ENCODE data around the gene NUP54. TPM values are rescaled to one million over a fixed set of nuclear protein-coding genes. Genes with fewer than 3 reads are reported as not detected.

The NUP54 gene
- total RNA-seq, 2 experiments from 2014 or later: 94.1 to 108 TPM

DNA sequence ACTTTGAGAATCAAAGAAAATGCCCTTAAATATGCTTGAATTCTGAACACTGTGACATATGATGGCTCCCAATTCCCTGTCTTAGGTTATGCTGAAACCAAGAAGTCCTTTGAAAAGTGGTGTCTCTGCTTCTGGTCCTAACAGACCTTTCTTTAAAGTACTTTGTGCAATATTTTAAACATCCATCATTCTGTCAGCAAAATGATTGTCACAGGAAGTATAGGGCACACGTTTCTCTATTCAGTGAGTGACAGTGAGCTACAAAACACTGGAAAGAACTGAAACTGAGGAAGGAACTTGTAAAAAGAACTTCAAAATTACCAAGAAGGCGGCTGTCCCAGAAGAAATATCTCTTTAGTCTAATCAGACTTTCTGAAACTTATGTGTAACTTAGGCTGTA is 12.2 kb upstream of the NUP54 start:
- no peak overlapping the region for H3K4me3 Mint-ChIP-seq
- DNase-seq (no peak), ATAC-seq (ENCODE audit: poor library complexity) (no peak)
- Histone ChIP-seq H3K36me3 (ENCODE audit: insufficient read depth, low read length) (peaks cover 36% of the 10 kb centered on the region), H3K27ac (ENCODE audit: low read depth in 1 of 2, low read length in 2 of 2) (no peak overlapping the region), H3K27me3 (ENCODE audit: control insufficient read depth in 1 of 2, insufficient read depth in 2 of 2, low read length in 2 of 2) (no peaks in the 10 kb centered on the region), H3K4me1 (ENCODE audit: insufficient read depth, low read length) (no peaks in the 10 kb centered on the region), H3K9me3 (ENCODE audit: control insufficient read depth in 1 of 2, insufficient read depth in 1 of 2, low read length in 2 of 2) (no peaks in the 10 kb centered on the region), H3K4me3 (ENCODE audit: low read length) (no peak overlapping the region)
- H3K27ac Mint-ChIP-seq: no peak overlapping the region
- H3K4me1 Mint-ChIP-seq (ENCODE audit: low read depth): no peaks in the 10 kb centered on the region
- no peaks in the 10 kb centered on the region for H3K9me3 Mint-ChIP-seq
- no peaks in the 10 kb centered on the region for H3K27me3 Mint-ChIP-seq
- TF ChIP-seq, protein P1, sequence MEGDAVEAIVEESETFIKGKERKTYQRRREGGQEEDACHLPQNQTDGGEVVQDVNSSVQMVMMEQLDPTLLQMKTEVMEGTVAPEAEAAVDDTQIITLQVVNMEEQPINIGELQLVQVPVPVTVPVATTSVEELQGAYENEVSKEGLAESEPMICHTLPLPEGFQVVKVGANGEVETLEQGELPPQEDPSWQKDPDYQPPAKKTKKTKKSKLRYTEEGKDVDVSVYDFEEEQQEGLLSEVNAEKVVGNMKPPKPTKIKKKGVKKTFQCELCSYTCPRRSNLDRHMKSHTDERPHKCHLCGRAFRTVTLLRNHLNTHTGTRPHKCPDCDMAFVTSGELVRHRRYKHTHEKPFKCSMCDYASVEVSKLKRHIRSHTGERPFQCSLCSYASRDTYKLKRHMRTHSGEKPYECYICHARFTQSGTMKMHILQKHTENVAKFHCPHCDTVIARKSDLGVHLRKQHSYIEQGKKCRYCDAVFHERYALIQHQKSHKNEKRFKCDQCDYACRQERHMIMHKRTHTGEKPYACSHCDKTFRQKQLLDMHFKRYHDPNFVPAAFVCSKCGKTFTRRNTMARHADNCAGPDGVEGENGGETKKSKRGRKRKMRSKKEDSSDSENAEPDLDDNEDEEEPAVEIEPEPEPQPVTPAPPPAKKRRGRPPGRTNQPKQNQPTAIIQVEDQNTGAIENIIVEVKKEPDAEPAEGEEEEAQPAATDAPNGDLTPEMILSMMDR (IDR thresholded peaks at IDR 0.05): no peak
- CTCF ChIA-PET: interaction anchor here (1.5 kb wide), 1 partner anchor 20 kb away, joined by 5 read pairs; no protein-coding TSS in a partner anchor
- intact Hi-C loops (cut with DNase I, micrococcal nuclease): no loop called here
- peaks cover 60% of the 10 kb centered on the region for H3K36me3 Mint-ChIP-seq (ENCODE audit: low read depth)
- POLR2A ChIA-PET: no interaction called here

DNA sequence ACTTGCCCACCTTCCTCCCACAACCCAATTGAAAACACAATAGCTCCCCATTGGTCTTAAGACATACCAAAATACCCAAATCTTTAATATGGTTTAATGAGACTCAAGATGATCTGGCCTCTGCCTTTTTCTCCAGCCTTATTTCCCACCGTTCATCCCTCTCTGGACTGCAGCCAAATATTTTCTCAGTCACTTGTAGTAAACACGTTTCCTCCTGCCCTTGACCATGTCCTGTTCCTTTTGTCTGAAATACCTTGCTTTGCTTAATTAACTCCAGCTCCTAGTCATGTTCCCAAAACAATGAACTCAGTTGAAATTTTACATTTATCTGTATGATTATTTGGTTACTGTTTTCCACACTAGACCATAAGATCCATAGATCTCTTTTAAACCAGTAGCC is 8.4 kb upstream of the NUP54 start:
- Histone ChIP-seq H3K27ac (ENCODE audit: low read depth in 1 of 2, low read length in 2 of 2) (no peak overlapping the region), H3K4me3 (ENCODE audit: low read length) (no peak overlapping the region), H3K4me1 (ENCODE audit: insufficient read depth, low read length) (no peaks in the 10 kb centered on the region), H3K36me3 (ENCODE audit: insufficient read depth, low read length) (peaks cover 12% of the 10 kb centered on the region), H3K27me3 (ENCODE audit: control insufficient read depth in 1 of 2, insufficient read depth in 2 of 2, low read length in 2 of 2) (no peaks in the 10 kb centered on the region), H3K9me3 (ENCODE audit: control insufficient read depth in 1 of 2, insufficient read depth in 1 of 2, low read length in 2 of 2) (no peaks in the 10 kb centered on the region)
- CTCF ChIA-PET: interaction anchor here (1.2 kb wide), 1 partner anchor 23 kb away, joined by 5 read pairs; no protein-coding TSS in a partner anchor
- ATAC-seq (ENCODE audit: poor library complexity) (no peak), DNase-seq (no peak)
- no peaks in the 10 kb centered on the region for H3K27me3 Mint-ChIP-seq
- POLR2A ChIA-PET: interaction anchor here (1.6 kb wide), 1 partner anchor 8 kb away, joined by 4 read pairs; no protein-coding TSS in a partner anchor
- H3K4me3 Mint-ChIP-seq: no peak overlapping the region
- H3K27ac Mint-ChIP-seq: no peak overlapping the region
- H3K4me1 Mint-ChIP-seq (ENCODE audit: low read depth): no peaks in the 10 kb centered on the region
- H3K9me3 Mint-ChIP-seq: no peaks in the 10 kb centered on the region
- intact Hi-C loops (cut with DNase I, micrococcal nuclease): loop anchor here in 1 of 2 experiments (10.0 kb wide), 1 partner anchor 928 kb away; no protein-coding TSS in a partner anchor
- peaks cover 32% of the 10 kb centered on the region for H3K36me3 Mint-ChIP-seq (ENCODE audit: low read depth)
- TF ChIP-seq, protein P1 (IDR thresholded peaks at IDR 0.05): no peak

DNA sequence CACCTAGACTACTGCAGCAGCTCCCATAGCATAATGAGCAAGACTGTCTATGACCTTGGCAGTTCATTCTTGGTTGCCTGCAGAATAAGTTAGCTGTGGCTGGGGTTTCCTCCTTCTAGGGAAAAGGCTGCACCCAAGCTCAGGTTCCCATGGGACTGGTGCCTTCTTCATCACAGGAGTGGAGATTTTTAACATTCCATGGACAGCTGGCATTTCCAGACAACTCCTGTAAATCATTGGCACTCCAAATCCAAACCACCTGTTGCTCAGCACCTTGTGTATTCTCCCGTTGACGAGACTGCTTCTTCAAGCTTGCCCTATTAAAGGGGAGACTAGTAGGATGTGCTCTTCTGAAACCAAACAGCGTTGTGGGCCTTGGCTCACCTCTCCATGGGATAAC is 7.8 kb upstream of the NUP54 start:
- H3K27ac Mint-ChIP-seq: no peak overlapping the region
- H3K4me1 Mint-ChIP-seq (ENCODE audit: low read depth): no peaks in the 10 kb centered on the region
- TF ChIP-seq, protein P1 (IDR thresholded peaks at IDR 0.05): no peak
- Histone ChIP-seq H3K27me3 (ENCODE audit: control insufficient read depth in 1 of 2, insufficient read depth in 2 of 2, low read length in 2 of 2) (no peaks in the 10 kb centered on the region), H3K4me3 (ENCODE audit: low read length) (no peak overlapping the region), H3K27ac (ENCODE audit: low read depth in 1 of 2, low read length in 2 of 2) (no peak overlapping the region), H3K9me3 (ENCODE audit: control insufficient read depth in 1 of 2, insufficient read depth in 1 of 2, low read length in 2 of 2) (no peaks in the 10 kb centered on the region), H3K4me1 (ENCODE audit: insufficient read depth, low read length) (no peaks in the 10 kb centered on the region), H3K36me3 (ENCODE audit: insufficient read depth, low read length) (peaks cover 5% of the 10 kb centered on the region)
- H3K27me3 Mint-ChIP-seq: no peaks in the 10 kb centered on the region
- ChIA-PET POLR2A (interaction anchor here (1.6 kb wide), 1 partner anchor 7 kb away, joined by 4 read pairs; no protein-coding TSS in a partner anchor), CTCF (interaction anchor here (0.7 to 1.2 kb wide), 2 partner anchors 23 to 24 kb away, joined by 3 to 5 read pairs; no protein-coding TSS in a partner anchor)
- intact Hi-C loops (cut with DNase I, micrococcal nuclease): loop anchor here in 1 of 2 experiments (10.0 kb wide), 1 partner anchor 929 kb away; no protein-coding TSS in a partner anchor
- ATAC-seq (ENCODE audit: poor library complexity) (no peak), DNase-seq (no peak)
- H3K36me3 Mint-ChIP-seq (ENCODE audit: low read depth): peaks cover 30% of the 10 kb centered on the region
- no peaks in the 10 kb centered on the region for H3K9me3 Mint-ChIP-seq
- no peak overlapping the region for H3K4me3 Mint-ChIP-seq

Data from CD4-positive, alpha-beta T cell (primary cell).